GM18873 (cell line): ENCODE data around the gene NAALADL1.
"Not testable (repeated sequence)": the region's sequence is repeated elsewhere in the genome, so short reads cannot be mapped to it uniquely, and the experiment has no call there.

Experiments
- ATAC-seq: cut with Tn5 transposase; IDR thresholded peaks from one replicate; pipeline ENCODE4 v1.9.1; 2021; ENCODE audit warnings: mild to moderate bottlenecking, moderate library complexity, moderate number of reproducible peaks; ENCODE audit not compliant: unreplicated experiment, low FRiP score

The NAALADL1 gene

DNA sequence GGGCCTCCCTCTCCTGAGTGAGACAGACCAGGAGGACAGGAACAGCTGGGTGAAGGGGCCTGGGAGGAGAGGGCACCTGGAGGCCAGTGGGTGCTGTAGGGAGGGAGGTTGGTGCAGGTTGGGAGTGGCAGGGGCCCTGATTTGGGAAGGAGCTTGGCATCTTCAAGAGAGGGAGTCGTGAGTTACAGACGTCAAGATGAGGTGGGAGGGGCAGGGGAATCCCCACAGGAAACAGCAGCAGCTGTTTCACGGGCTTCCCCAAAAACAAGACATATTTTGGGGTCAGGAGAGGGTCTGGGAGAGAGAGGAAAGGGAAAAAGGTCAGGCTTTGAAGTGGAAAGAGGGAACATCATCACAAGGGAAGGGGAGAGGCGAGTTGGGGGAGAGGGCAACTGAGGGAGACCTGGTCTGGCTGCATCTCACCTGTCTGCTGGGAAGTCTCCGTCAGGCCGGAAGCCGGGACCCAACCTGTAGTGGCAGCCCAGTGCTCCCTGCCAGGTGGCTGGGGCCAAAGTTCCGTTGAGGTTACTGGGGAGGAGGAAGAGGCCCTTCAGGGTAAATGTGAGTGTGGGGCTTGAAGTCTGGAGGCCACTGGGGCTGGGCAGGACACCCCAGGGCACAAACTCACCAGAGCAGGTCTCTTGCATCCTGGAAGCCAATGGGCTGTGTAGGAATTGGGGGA, 4.4 kb downstream of the NAALADL1 start:
- no peak for ATAC-seq

DNA sequence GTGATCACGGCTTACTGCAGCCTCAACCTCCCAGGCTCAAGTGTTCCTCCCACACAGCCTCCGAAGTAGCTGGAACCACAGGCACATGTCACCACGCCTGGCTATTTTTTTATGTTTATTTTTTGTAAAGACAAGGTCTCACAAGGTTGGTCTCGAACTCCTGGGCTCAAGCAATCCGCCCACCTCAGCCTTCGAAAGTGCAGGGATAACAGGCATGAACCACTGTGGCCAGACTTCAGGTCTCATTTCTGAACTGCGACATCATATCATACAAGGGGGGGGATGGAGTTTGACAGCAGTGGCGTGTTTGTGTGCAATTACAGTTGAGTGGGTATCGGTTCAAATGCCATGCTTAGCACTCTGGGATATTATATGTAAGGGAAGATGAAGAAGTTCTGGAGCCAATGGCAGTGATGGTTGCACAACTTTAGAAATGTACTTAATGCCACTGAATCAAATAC, 6.9 kb downstream of the NAALADL1 start:
- no peak for ATAC-seq

DNA sequence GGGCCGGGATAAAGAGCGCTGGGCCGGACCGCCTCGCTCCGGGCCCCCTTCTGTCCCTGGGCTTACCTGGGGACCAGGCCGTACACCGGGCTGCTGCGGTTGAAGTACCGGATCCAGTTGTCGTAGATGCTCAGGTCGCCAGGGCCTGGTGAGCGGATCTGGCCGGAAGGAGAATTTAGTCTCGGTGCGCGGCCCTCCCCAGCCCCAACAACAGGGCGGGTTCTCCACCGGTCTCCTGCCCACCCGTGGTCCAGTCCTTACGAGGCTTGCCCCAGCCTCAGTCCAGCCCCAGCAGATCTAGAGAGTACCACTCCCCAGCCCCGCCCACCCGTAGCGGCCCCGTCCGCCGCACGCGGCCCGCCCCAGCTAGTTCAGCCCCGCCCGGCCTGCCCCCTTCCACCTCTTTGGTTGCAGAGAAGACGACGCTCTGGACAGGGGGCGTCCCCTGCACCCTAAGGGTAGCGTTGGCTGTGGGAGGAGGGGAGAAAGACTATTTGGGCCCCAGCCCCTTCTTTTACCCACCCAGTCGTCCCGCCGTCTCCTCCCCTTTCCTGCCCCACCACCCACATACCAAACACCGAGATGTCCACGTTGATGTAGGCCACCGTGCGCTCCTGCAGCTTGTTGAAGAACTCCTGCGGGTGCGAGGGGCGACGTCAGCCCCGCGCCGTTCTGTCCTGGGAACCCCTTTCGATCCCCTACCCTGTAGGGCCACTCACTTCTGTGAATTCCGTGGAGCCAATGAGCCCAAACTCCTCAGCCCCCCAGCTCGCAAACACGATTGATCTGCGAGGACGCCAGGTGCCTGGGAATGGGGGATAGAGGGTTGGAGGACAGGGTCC, 10.6 kb downstream of the NAALADL1 start:
- no peak for ATAC-seq

DNA sequence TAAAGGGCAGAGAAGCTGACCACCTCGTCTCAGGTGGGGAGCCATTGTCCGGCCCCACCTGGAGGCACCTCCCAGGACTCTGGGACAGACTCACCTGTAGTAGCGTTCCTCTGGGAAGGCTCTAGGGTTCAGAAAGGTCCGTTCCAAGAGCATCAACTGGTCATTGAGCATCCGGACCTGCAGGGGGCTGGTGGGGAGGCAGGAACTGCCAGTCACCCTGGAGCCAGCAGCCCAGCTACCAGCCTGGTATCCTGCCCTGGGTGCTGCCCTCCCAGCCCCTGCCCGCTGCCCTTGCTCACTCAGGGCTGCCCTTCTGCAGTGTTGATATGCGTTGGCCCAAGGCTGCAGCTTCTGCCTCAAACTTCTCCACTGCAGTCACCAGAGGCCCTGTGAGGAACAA, 12.6 kb downstream of the NAALADL1 start:
- ATAC-seq: no peak

DNA sequence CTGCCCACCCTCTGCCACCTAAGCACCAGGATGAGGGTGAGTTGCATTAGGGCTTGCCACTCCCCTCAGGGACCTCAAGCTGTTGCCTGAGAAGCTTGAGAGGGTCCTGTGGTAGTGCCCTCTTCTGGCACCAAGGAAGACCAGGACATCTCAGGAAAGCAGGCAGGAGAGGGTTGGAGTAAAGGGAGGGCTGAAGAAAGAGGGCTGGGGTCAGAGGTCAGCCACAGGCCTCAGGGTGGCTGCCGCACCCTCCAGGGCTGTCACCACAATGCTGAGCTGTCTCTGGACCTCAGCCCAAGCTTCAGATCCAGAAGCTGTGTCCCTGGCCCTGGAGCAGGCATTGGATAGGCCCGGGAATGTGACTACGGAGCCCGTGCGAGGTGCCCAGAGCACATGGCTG, 13.3 kb downstream of the NAALADL1 start:
- no peak for ATAC-seq

DNA sequence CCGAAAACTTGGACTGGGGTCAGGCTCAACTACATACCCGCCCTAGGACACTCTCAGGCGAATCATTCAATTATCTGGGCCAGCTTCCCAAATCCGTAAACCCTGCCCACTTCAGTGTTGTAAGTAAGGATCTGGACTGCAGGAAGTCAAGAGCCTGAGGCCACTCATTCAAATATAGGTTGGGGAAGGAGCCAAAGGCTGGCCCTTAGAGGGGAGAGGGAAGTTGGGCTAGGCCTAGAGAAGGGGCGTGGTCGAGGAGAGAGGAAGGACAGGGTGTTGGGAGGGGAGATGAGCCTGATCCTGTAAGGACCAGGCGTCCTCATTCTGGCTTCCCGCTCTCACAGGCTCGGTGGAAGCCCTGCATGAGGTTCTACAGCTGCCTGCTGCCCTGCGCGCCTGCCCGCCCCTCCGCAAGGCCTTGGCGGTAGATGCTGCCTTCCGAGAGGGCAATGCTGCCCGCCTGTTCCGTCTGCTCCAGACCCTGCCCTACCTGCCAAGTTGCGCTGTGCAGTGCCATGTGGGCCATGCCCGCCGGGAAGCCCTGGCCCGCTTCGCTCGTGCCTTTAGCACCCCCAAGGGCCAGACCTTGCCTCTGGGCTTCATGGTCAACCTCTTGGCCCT, 14.4 kb downstream of the NAALADL1 start:
- ATAC-seq: no peak

DNA sequence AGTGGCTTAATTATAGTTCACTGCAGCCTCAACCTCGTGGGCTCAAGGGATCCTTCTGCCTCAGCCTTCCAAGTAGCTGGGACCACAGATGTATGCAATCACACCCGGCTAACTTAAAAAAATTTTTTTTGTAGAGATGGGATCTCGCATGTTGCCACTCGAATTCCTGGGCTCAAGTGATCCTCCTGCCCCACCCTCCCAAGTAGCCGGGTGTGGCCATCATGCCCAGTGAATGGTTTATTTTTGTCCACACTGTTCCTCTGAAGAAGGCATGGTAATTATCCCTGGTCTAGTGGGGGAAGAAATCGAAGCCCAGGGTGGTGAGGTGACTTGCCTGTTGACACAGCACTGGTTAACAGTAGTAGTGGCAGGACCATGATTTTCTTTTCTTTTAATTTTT, 15.5 kb downstream of the NAALADL1 start:
- no peak for ATAC-seq

DNA sequence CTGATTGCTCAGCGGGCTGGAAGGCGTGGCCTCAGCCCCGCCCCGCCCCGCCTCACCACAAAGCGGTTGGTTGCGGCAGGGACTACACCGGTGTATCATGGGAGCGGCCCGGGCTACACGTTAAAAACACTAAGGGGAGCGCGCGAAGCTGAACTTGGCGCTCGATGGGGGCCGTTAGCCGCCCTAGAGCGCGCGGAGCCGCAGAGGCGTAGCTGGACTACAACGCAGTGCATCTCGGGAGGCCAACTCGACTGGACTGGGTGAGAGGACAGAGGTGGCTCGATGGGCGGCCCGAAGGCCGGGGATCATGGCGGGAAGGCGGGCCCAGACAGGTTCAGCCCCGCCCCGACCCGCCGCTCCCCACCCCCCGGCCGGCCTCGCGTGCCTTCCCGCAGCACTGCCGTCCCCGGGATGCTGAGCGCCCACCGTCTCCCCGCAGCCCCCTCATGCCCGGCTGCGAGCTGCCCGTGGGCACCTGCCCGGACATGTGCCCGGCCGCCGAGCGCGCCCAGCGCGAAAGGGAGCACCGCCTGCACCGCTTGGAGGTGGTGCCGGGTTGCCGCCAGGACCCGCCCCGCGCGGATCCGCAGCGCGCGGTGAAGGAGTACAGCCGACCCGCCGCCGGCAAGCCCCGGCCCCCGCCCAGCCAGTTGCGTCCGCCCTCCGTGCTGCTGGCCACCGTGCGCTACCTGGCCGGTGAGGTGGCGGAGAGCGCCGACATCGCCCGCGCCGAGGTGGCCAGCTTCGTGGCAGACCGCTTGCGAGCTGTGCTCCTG, 17.3 kb downstream of the NAALADL1 start, which contains the start of gene SAC3D1:
SAC3D1 (plus strand) TSS at position 364 of the 776 bp plus-strand sequence; CDS start at position 447, 83 bp downstream.
- ATAC-seq: peak; percentile 83

DNA sequence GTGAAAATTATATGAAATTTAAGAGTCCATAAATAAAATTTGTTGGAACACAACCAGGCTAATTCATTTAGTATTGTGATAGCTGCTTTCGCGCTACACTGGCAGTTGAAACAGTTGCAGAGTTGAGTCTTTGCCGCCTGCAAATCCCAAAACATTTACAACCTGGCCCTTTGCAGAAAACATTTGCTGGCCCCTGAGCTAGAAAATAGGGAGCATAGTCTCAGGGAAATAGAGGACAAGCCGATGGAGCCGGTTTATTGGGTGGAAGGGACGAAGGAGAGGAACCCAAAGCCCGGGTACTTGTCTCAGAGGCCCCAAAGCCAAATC, 17.9 kb downstream of the NAALADL1 start:
- no peak for ATAC-seq

DNA sequence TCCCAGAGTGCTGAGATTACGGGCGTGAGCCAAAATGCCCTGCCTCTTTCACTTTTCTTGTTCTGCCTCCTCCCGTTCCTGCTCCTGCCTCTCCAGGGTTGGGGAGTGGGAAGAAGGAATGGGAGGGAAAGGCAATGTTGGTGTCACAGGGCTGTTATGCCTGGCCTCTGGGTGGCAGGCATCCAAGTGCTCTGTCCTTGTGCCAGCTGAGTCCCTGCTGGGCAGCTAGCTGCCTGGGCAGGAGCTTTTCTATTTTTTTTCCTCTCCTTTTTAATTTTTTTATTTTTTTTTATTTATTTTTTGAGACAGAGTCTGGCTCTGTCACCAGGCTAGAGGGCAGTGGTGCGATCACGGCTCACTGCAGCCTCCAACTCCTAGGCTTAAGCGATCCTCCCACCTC, 21.4 kb downstream of the NAALADL1 start:
- ATAC-seq: no peak

DNA sequence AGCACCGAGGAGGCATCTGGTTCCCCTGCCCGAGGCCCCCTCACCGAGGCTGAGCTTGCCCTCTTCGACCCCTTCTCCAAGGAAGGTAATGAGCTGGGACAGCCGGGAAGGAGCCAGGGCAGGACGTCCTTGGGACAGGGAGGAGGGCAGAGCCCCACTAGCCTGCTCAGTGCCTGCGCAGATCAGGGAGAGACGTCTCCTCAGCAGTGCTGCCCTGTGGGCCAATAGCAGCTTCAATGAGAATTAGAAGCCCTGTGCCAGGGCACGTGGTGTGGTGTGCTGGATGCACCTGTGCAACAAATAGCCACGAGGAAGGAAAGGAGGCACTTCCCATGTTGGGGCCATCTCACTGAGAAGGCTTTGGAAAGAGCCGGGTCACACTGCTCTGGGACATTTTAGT, 22.8 kb downstream of the NAALADL1 start:
- ATAC-seq: no peak

DNA sequence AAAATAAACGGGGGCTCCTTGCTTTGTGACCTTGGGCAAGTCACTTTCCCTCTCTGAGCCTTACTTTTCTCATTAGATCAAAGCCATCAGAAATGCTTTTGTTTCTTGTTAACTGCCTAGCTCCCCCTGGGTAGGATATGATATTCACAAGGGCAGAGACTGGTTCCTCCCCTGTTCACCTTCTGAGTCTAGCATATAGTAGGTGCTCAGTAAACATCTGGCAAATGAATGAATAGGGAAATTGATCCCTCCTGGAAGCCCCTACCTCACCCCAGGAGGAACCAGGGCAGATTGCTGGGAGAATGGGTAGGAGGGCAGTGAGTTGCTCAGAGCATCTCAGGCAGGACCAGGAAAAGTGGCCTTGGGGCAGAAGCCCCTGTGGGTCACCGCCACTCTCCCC, 23.9 kb downstream of the NAALADL1 start:
- ATAC-seq: no peak

DNA sequence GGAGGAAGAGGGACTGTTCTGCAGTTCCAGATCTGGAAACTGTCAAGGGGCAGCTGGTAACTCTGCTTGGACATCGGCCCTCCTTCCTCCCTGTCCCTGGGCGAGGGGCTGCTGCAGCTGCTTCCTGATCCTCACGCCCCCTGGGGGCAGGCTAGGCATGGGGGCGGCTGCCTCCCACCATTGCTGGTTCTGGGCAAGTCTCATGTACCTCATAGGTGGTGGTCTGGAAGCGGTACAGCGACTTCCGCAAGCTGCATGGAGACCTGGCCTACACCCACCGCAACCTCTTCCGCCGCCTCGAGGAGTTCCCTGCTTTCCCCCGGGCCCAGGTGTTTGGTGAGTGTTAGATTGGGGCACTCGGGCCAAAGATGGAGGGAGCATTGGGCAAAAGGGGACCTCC, 26.1 kb downstream of the NAALADL1 start:
- ATAC-seq: no peak

DNA sequence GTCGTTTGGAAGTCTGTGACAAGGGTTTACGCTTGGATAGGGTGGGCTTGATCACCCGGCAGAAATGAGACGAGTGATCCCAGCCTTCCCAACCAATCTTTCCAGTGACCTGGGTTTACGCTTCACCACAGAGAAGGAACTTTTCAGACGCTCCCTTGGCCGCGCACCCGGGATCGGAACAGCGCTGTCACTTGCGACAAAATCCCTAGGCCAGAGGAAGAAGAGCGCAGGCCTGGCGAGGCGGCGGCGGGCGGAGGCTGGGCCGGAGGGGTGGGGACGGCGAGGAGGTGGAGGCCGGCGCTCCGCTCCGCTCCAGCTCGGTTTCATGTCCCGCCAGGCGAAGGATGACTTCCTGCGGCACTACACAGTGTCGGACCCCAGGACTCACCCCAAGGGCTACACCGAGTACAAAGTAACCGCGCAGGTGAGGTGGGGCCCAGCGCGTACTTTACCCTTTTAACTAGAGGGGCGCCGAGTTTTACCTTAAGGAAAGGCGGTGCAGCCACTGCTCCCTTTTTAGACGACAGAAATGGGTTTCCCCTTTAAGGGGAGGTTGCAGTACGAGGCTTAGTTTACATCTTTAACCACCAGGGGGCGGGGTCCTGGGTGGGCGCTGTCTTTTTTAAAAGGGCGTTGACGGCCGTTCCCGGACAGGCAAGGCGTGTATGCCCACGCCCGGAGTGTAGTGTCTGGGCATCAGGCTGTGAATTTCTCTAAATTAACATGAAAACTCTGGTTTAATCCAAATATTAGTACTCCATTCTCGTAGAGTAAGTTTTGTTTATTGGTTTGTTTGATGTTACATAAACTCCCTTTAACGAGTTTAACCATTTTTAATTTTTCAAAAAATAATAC, 30.9 kb downstream of the NAALADL1 start, which contains the start of gene SNX15:
SNX15 (plus strand) TSS at position 227 of the 855 bp plus-strand sequence; CDS start at position 326, 99 bp downstream.
- ATAC-seq: peak; percentile 78

DNA sequence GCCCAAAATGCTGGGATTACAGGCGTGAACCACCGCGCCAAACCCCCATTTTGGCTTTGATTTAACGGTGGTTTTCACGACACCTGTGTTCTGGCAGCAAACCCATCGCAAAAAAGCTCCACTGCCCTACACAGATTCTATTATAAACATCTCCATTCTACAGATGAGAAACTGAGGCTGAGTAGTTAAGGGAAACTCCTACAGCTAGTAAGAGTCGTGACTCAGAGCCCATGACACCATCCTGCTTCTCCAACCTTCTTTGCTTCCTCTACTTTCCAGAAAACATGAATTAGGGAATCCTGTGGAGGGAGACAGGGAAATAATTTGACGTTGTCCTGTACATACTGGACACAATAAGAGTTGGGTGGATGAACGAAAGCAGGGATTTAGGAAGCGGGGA, 31.5 kb downstream of the NAALADL1 start:
- no peak for ATAC-seq

DNA sequence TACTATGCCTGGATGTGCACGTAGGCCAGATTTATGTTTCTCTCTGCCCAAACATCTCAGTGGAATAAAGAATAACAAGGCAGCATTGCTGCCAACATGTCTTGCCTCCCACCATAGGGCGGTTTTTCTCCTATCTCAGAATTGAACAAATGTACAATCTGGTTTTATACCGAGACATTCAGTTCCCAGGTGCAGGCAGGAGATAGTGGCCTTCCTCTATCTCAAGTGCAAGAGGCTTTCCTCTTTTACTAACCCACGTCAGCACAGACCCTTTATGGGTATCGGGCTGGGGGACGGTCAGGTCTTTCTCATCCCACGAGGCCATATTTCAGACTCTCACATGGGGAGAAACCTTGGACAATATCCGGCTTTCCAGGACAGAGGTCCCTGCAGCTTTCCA, 34.9 kb downstream of the NAALADL1 start:
- ATAC-seq: not testable (repeated sequence)

DNA sequence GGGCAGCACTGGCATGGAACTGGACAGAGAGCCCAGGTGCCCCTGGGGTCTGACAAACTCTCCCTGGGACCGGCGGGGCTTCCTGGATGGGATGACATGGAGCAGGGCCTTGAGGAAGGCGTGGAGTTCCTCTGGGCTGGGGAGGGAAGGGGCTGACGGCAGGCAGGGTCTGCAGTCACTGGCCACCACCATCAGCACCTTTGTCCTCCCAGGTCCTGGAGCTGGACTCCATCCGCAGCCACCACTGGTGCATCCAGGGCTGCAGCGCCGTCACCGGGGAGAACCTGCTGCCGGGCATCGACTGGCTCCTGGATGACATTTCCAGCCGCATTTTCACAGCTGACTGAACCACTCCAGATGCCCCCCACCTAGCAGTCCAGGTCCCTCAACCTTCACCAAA, 36.8 kb downstream of the NAALADL1 start:
- ATAC-seq: no peak

DNA sequence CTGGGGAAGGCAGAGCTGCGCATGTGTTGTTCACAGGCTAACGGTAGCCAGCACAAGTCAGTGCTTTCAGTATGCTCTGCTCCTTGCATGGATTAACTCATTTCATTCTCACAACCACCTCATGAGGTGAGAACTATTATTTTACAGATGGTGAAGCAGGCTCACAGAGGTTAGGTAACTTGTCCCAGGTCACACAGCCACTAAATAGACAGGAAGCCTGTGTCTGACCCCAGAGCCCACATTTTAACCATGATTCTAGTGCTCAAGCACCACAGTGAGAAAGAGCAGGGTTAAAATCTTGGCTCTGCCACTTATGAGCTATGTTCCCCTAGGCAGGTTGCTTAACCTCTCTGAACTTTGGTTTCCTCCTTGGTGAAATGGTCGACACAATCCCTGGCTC, 37.4 kb downstream of the NAALADL1 start:
- no peak for ATAC-seq

DNA sequence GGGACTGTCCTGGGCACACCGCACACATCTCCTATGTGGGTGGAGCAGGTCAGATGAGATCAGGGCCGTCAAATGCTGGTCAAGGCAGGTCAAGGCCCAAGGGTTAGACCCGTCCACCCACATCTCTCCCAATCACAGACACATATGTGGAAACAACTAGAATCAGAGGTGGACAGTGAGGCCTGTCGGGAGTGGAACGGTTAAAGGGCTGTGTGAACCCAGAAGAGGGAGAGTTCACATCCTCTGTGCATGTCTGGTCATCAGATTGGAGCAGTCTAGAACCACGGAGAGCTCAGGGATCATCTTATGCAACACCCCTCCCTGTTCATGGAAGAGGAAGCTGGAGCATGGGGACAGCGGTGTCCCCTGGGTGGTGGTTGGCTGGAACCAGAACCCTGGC, 38.5 kb downstream of the NAALADL1 start:
- ATAC-seq: no peak

DNA sequence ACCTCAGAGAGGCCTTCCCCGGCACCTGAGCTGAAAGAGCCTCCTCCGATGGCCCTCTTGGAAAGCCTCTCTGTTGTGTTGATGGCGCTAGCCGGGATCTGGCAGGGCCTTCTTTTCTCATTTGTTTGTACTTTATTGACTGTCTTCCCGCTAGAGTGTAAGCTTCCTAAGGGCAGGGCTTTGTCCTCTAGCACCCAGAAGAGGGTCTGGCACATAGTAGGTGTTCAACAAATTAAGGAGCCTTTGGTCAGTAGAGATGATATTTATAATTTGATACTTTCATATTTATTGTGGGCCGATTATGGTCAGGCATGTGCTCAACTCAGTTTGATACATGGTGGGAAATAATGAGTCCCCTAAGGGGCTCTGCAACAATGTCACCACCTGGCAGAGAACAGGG, 40.4 kb downstream of the NAALADL1 start:
- no peak for ATAC-seq
